ENCODE results near the gene NOC2L.

GRCh38 chr1:966135-966703 lies 7.2 kb upstream of the NOC2L start, which contains the start of gene PLEKHN1:
- TF ChIP-seq CTCF (IDR thresholded peaks at IDR 0.05; ENCODE audit: low read length) (no peak), EZH2phosphoT487 (IDR thresholded peaks at IDR 0.05; ENCODE audit: low read length) (no peak)
